Fibroblast of gingiva (primary cell): Measurements from ENCODE around the gene NBEAL2.

ENCODE experiments used
- DNase-seq: peaks from one replicate; pipeline ENCODE4 v3.0.0-alpha.2; 2011; ENCODE audit warnings: low read depth

Gene NBEAL2

DNA sequence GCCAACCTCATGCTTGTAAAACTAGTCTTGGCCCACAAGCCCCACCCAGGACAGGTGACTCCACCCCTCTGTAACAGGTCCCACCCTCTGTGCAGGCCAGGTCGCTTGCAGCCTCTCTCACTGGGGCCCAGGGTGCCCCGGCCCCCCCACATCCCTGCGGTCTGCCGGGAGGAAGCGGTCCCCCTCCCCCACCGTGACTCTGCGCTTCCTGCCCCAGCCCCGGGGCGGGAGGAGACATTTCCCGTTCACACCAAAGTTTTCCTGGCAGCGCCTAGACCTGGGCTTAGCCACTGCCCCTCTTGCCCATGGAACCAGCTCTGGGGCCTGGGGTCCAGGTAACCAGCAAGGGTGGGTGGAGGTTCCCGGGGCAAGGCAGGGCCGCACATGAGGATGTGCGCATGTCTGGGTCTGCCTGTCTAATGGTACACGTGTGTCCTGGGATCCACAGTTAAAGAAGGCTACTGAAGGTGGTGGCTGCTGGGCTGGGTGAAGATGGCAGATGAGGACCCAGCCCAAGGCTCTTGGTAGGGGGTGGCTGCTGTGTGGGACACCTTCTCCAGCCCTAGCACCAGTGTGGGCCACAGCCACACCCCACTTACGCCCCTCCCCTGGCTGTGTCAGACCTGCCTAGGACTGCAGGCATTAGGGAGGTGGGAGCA is 8.4 kb downstream of the NBEAL2 start:
- no peak for DNase-seq

DNA sequence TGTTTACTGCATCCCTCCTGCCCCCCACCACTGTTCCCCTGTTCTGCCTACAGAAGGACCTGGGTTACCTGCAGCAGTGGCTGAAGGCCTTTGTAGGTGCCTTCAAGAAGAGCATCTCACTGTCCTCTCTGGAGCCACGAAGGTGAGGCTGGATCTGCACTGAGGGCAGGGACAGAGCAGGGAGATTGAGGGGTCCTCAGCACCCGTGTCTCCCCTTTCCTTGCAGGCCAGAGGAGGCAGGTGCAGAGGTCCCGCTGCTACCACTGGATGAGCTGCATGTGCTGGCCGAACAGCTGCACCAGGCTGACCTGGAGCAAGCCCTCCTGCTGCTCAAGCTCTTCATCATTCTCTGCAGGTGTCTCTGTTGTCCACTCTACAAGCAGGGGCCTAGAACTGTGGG is 9.2 kb downstream of the NBEAL2 start:
- no peak for DNase-seq

DNA sequence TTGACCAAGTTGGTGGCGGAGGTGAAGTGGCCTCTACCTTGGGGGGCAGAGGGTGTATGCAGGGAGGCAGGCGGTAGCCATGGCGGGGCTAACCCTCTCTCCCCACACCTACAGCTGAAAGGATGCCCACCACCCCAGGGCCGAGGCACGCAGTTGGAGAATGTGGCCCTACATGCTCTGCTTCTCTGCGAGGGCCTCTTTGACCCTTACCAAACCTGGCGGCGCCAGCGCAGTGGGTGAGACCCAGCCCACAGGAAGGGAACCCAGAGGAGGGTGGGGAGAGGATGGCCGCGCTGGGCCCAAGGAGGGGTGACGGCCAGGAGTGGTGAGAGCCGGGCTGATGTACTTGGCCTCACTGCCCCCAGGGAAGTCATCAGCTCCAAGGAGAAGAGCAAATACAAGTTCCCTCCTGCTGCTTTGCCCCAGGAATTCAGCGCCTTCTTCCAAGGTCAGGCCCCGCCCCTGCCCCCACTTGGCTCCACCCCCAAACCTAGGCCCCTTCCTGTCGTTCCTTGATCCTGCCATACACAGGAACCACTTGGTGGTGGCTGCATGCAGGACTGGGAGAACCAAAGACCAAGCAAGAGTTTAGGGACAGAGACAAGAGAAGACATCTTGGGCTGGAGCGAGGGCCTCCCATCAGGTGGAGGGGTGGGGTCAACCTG is 9.8 kb downstream of the NBEAL2 start:
- no peak for DNase-seq

DNA sequence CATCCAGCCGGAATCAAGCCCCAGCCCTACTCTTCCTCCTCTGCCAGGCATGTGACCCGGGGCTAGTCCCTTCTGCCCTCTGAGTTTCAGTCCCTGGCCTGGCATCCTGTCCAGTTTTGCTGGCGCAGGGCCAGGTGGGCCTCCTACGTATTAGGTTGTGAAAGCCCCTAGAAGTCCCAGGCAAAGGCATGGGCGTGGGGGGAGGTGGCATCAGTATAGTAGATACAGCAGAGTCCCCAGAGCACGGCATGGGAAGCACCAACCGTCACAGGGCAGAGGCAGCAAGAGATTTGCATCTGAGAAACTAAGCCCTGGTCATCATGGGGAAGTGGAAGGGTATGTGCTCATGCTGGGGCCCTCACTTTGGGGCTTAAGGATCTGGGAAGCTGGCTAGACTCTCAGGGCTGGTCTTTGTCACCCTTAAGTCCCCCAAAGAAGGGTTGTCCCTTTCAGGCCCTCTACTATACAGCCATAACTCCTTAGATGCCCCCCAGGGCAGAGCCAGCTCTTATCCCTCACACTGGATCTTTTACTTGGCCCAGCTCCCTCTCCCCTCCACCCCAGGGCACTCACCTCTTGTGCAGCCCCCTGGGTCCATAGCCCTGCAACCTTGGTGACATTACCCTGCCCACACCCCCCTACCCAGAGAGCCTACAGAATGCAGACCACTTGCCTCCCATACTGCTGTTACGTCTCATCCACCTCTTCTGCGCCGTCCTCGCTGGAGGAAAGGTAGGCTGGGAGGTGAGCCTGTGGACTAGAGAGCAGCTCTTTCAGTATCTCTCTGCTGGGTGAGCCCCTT is 11.3 kb downstream of the NBEAL2 start:
- DNase-seq: no peak

DNA sequence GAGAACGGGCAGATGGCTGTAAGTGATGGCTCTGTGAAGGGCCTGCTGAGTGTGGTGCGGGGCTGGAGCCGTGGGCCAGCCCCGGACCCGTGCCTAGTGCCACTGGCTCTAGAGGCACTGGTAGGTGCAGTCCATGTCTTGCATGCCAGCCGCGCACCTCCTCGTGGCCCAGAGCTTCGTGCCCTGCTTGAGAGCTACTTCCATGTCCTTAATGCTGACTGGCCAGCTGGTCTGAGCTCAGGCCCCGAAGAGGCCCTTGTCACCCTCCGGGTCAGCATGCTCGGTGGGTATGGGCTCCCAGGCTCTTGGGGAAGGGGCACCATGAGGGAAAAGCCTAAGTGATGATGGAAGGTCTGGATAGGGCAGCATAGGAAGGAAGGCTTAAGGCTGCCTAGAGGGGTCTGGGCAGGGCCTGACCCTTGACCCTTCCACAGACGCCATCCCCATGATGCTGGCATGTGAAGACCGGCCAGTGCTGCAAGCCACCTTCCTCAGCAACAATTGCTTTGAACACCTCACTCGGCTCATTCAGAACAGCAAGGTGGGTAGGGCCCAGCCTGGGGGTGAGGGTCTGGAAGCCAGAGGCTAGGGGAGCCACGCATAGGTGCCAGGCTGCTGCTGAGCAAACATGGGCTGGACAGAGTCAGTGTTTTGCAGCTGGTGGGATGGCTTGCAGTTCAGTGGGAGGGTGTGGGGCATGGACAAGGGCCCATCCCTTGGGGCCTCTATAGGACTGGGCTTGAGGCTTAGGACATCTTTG is 12.1 kb downstream of the NBEAL2 start:
- no peak for DNase-seq

DNA sequence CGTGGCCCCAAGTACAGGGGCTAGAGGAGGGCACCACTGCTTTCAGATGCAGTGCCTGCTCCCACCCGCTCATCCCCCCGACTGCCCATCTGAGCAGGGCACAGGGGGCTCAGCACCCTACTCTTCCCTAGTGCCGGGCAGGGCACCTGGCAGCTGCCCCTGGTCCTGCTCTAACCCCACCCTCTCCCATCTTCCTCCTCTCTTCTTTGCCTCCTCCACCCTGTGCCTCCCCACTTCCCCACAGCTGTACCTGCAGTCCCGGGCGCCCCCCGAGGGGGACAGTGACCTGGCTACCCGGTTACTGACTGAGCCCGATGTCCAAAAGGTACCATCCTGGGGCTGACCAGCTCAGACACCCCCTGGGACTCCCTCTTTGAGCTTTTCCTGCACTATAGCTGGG is 12.8 kb downstream of the NBEAL2 start:
- no peak for DNase-seq

DNA sequence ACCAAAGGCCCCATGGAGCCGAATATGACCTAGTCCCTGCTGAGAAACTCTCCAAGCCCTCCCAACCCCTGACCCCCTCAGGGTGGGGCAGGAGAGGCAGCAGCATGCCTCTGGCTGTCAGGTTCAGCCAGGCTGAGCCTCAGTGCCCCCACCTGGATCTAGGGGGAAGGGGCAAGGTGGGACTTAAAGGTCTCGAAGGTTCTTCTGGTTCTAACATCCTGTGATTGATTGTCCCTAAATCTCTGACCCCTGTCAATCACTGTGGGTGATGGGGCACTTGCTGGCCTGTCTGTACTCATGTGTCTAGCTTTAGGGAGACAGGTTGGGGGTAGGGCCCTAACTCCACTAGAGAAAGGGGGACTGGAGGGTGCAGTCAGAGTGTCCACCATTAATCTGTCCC is 13.8 kb downstream of the NBEAL2 start:
- no peak for DNase-seq

DNA sequence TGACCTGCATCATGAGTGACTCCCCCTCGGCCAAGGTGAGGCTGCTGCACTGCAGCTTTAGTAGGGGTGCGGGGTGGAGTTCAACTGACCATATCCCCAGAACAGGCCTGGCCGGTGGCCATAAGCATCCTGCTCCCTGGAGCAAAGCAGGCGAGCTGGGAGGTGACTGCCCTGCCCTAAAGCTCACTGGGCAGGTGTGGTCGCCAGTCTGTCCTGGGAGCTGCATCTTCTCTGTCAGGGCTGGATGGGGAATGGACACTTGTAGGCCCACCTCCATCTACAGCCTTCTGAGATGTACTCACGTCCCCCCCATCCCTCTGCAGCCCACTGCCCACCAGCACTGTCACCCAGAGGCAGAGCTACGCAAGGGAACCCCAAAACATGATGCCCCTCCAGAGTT is 14.5 kb downstream of the NBEAL2 start:
- no peak for DNase-seq

DNA sequence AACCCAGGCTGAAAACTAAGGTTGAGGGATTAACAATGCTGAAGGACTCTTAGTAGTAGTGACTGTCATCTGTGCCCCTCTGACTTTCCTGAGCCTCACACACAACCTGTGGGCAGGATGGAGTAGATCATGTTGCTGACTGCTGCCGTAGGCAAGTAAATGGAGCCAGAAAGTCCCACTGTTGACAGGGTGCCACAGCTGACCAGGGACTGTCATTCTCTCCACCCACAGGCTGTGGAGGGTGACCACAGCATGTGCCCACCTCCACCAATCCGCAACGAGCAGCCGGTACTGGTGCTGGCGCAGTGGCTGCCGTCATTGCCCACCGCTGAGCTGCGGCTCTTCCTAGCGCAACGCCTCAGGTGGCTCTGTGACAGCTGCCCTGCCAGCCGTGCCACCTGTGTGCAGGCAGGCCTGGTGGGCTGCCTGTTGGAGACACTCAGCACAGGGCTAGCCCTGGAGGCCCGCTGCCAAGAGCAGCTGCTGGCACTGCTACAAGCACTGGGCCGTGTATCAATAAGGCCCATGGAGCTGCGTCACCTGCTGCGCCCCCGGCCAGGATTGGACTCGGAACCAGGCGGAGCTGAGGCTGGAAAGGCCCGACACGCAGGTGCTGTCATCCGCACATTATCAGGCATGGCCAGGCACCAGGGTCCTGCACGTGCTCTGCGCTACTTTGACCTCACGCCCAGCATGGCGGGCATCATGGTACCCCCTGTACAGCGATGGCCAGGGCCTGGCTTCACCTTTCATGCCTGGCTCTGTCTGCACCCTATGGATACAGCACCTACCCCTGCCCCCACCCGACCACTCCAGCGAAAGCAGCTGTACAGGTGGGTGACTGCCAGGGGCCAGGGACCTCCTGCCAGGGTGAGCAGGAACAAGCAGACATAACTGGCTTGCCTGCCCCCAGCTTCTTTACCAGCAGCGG is 15.6 kb downstream of the NBEAL2 start:
- DNase-seq: no peak

DNA sequence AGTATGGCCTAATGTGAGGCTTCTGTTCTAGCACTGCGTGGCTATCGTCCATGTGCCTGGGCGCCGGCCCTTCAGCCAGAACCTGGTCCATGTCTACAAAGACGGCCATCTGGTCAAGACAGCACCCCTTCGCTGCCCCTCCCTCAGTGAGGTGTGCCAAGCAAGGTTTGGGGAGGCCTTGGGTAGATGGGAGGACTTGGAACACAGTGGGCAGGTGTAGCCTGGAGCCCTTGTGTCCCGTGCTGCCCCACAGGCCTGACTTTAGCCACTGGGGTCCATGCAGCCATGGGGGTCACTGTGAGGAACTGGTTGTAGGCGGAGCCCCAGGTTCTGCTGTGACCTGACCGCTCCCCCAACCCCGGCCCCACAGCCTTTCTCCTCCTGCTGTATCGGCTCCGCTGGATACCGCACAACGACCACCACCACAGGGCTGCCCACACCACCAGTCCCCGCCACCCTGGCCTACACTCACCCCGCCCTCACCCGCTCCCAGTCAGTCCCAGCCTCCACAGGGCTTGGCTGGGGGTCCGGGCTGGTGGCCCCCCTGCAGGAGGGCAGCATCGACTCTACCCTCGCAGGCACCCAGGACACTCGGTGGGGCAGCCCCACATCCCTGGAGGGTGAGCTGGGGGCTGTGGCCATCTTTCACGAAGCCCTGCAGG is 16.6 kb downstream of the NBEAL2 start:
- no peak for DNase-seq

DNA sequence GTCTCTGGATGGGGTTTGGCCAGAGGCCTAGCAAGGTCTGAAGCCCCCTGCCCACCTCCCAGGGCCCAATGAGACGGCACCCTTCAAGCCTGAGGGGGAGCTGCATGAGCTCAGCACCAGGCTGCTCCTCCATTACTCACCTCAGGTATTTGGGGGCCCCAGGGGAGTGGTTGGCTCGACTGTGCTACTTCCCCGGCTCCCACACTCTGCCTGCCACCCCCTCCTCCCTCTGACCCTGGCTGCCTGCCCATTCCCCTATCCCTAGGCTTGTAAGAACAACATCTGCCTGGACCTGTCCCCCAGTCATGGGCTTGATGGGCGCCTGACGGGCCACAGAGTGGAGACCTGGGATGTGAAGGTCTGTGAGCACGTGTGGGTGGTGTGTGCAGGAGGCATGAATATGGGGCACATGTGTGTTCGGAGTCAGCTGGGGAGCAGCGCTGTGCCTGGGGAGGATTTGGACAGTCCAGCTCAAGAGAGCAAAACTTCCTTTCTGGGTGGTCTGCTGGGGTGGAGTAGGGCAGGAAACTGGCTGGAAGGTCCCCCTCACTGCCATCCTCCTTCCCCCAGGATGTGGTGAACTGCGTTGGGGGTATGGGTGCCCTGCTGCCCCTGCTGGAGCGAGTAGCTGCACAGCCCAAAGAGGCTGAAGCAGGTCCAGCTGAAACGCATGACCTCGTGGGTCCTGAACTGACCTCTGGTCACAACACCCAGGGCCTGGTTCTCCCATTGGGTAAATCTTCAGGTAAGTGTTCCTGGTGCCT is 17.4 kb downstream of the NBEAL2 start:
- no peak for DNase-seq

DNA sequence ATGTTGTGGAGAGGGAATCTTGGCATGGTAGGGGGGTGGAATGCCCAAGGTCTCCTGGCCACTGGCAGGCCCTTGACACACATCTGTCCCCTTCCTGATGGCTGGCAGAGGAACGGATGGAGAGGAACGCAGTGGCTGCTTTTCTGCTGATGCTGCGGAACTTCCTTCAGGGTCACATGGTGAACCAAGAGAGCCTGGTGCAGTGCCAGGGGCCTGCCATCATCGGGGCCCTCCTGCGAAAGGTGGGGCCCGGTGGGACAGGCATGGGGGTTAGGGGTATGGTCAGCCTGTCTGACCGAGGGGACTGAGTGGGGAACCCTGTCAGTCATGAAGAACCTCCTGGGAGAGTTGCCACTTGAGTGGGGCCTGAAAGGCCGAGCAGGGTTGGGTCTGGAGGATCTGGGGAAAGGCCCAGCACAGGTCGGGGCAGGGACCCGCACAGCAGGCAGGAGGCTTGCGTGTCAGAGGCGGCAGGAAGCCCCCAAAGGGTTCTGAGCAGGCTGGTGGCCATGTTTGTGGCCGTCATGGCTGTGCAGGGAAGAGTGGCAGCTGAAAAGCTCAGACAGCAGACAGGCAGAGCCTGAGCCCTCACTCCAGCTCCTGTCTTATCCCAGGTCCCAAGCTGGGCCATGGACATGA is 18.1 kb downstream of the NBEAL2 start:
- DNase-seq: no peak

DNA sequence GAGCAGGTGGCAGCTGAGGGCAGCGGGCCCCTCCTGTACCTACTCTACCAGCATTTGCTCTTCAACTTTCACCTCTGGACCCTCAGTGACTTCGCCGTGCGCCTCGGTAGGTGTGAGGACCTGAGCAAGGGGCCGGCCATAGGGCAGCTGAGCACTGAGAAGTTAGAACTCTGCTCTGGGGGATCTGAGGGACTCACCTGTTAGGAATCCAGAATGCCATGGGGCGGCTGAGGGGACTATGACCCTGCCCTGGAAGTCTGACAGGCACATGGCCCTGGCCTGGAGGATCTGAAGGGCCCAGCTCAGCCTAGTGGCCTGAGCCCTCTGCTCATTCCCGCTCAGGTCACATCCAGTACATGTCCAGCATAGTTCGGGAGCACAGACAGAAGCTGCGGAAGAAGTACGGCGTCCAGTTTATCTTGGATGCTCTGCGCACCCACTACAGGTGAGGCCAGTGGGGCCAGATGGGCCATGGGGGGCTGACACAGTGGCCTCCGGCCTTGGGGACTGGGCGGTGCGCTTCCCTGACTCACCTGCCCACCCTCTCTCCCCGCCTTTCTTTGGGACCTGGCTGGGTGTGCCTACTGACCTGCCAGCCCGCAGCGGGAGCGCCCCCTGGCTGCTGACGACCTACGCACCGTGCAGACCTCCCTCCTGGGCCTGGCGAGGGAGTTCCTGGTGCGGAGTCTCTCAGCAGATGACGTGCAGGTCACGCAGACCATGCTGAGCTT is 18.8 kb downstream of the NBEAL2 start:
- no peak for DNase-seq

DNA sequence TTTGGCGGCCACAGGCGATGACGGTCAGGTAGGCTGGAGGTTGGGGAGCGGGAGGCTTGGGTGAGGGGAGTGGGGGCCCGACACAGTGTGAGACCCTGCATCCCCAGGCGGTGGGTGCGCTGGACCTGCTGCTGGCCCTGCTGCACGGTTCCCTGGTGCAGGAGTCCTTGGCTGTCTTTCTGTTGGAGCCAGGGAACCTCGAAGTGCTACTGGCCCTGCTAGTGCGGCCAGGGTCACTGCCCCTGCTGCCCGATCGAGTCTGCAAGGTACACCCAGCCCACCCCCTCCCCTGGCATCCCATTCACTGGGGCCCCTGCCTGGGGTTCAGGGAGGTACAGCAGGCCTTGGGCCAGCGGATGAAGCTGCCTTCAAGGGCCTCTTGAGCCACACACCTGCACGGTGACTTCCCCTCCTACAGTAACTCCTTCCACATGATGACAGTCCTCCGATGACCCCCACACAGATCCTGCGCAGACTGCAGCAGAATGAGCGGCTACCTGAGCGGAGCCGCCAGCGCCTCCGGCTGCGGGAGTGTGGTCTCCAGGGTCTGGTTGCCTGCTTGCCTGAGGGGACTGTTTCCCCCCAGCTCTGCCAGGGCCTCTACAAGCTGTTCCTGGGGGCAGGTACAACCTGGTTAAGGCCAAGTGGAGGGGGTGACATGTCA is 19.5 kb downstream of the NBEAL2 start:
- no peak for DNase-seq

DNA sequence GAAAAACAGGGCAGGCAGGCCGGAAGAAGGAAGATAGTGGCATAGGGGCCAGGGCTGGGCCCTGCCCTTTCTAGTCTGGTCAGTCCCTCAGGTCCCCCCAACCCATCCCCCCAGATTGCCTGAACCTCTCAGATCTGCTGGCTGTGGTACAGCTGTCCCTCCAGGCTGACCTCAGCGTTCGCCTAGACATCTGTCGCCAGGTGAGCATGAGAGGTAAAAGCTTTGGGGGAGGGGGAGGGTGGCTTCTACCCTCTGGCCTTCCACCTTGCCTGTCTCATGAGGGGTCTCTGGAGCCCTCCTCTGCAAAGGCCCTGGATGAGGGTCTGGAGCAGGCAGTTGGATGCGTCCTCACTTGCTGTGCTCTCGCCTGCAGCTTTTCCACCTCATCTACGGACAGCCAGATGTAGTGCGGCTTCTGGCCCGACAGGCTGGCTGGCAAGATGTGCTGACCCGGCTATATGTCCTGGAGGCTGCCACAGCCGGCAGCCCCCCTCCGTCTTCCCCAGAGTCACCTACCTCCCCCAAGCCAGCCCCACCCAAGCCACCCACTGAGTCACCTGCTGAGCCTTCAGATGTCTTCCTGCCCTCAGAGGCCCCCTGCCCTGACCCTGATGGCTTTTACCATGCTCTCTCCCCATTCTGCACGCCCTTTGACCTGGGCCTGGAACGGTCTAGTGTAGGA is 20.2 kb downstream of the NBEAL2 start:
- DNase-seq: no peak

DNA sequence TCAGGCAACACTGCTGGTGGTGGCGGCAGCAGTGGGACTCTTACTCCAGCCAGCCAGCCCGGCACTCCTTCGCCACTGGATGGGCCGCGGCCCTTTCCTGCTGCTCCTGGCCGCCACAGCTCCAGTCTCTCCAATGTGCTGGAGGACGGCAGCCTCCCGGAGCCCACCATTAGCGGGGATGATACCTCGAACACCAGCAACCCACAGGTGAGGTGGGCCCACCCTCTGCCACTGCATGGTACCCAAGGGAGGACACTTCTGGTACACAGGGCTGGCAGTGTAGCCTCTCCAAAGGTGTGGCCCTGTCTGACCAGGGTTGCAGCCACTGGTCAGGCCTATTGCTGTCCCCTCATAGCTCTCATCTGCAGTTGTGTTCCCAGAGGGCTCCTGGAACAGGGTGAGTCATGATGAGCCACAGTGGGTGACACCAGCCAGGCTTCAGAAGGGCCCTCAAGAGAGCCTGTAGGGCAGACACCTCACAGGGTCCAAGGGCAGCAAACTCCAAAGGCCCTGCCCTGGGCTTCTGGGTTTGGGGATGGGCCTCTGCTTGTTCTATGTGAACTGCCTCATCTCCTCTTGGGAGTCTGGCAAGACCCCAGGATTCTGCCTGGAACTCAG is 20.8 kb downstream of the NBEAL2 start:
- DNase-seq: no peak
